DOHH2 (cell line): ENCODE results near the gene TNNT2.

Source experiments
- H3F3A ChIP-seq: fragments of 200-600 bp; sonication (generic), shearing (Covaris generic); 2 replicates; pipeline ENCODE4 v1.6.0; 2016; ENCODE audit warnings: antibody characterized with exemption, mild to moderate bottlenecking; ENCODE audit not compliant: control insufficient read depth, insufficient read depth
- H3K27ac ChIP-seq: fragments of 200-600 bp; sonication (generic); 2 replicates; pipeline ENCODE4 v1.5.1; 2014; ENCODE audit warnings: low read depth, mild to moderate bottlenecking, low read length, moderate library complexity
- H3K27me3 ChIP-seq: fragments of 200-600 bp; sonication (generic); 2 replicates; pipeline ENCODE4 v1.6.1; 2014; ENCODE audit warnings: mild to moderate bottlenecking, low read length, mixed read lengths; ENCODE audit not compliant: control insufficient read depth
- H3K36me3 ChIP-seq: fragments of 200-600 bp; sonication (generic); 2 replicates; pipeline ENCODE4 v1.6.1; 2014; ENCODE audit warnings: mild to moderate bottlenecking, low read length, moderate library complexity, mixed read lengths; ENCODE audit not compliant: control insufficient read depth
- H3K4me1 ChIP-seq: fragments of 200-600 bp; sonication (generic); 2 replicates; pipeline ENCODE4 v1.6.1; 2014; ENCODE audit warnings: mild to moderate bottlenecking, low read length, mixed read lengths; ENCODE audit not compliant: control insufficient read depth
- H3K4me2 ChIP-seq: fragments of 200-600 bp; sonication (generic); 2 replicates; pipeline ENCODE4 v1.6.0; 2014; ENCODE audit warnings: mild to moderate bottlenecking, low read length, moderate library complexity
- H3K4me3 ChIP-seq: fragments of 200-600 bp; sonication (generic); 2 replicates; pipeline ENCODE4 v1.5.1; 2014; ENCODE audit warnings: mild to moderate bottlenecking, low read length, mixed read lengths
- H3K79me2 ChIP-seq: fragments of 200-600 bp; sonication (generic); 2 replicates; pipeline ENCODE4 v1.6.1; 2014; ENCODE audit warnings: mild to moderate bottlenecking, low read length, mixed read lengths; ENCODE audit not compliant: control insufficient read depth
- H3K9me2 ChIP-seq: fragments of 200-600 bp; sonication (generic); replicated peaks from 2 replicates; pipeline ENCODE4 v1.6.1; 2014; ENCODE audit warnings: mild to moderate bottlenecking, low read length, mixed read lengths; ENCODE audit not compliant: control insufficient read depth
- H3K9me3 ChIP-seq: fragments of 200-600 bp; sonication (generic); 2 replicates; pipeline ENCODE4 v1.6.1; 2014; ENCODE audit warnings: antibody characterized with exemption, low read length, mixed read lengths; ENCODE audit not compliant: control insufficient read depth, insufficient read depth
- H4K20me1 ChIP-seq: fragments of 200-600 bp; sonication (generic); 2 replicates; pipeline ENCODE4 v1.6.0; 2014; ENCODE audit warnings: low read depth, mild to moderate bottlenecking, antibody characterized with exemption, low read length, moderate library complexity; ENCODE audit not compliant: control insufficient read depth, insufficient read depth
- CTCF ChIP-seq: fragments of 200-600 bp; sonication (generic); IDR thresholded peaks from one replicate; pipeline ENCODE4 v1.5.1; 2014; ENCODE audit warnings: antibody characterized with exemption, mild to moderate bottlenecking, low read depth, low read length; ENCODE audit not compliant: poor library complexity, severe bottlenecking
- EZH2phosphoT487 ChIP-seq: fragments of 200-600 bp; sonication (generic); IDR thresholded peaks from 2 replicates; pipeline ENCODE4 v1.6.1; 2017; ENCODE audit warnings: borderline replicate concordance, mild to moderate bottlenecking, antibody characterized with exemption, low read length, moderate library complexity, mixed read lengths

TNNT2 gene

GRCh38 chr1:201309416-201309815 lies 68.1 kb downstream of the TNNT2 start:
- H3K36me3 ChIP-seq: no peaks in the 10 kb centered on the region
- H3K4me3 ChIP-seq: no peak overlapping the region
- H4K20me1 ChIP-seq: no peaks in the 10 kb centered on the region
- H3K4me1 ChIP-seq: no peaks in the 10 kb centered on the region
- H3K27ac ChIP-seq: no peak overlapping the region
- H3K27me3 ChIP-seq: peaks cover 10% of the 10 kb centered on the region
- no peak overlapping the region for H3K4me2 ChIP-seq
- TF ChIP-seq CTCF: peak; percentile 56
- no peak for TF ChIP-seq EZH2phosphoT487
- H3K9me3 ChIP-seq: no peaks in the 10 kb centered on the region
- no peaks in the 10 kb centered on the region for H3K9me2 ChIP-seq
- no peaks in the 10 kb centered on the region for H3K79me2 ChIP-seq
- H3F3A ChIP-seq: no peaks in the 10 kb centered on the region
